Measurements from ENCODE around the gene TIFAB. TPM values are rescaled to one million over a fixed set of nuclear protein-coding genes. Genes with fewer than 3 reads are reported as not detected.

Gene TIFAB
- total RNA-seq, 1 experiment from 2014 or later: not detected

DNA sequence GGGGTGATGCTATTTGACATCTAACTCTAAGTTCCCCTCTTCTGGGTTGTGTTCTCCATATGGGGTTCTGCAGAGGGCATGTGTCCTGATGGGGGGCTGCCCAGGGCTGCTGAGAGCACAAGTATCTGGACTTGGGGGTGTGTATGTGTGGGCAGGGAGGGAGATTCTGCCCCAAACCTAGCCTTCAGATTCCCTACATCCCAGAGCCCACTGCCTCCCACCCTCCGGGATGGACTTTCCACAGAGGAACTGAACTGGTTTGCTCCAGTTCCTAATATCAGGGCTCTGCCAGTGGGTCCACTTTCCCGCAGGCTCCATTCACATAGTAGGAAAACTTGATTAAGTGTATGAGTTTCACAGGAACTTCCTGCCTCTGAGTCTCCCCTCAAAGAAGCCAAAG is 16.4 kb upstream of the TIFAB start:
- ChIA-PET RAD21 (ENCODE audit: low non-redundant PET in 1 of 2, low total read pairs in 2 of 2, uncharacterized antibody in 2 of 2, unreplicated experiment in 2 of 2) (no interaction called here), CTCF (interaction anchor here (0.8 to 14.2 kb wide), 4 partner anchors 12 to 98 kb away, joined by 3 to 476 read pairs (median 8); no protein-coding TSS in a partner anchor), POLR2A (no interaction called here)
- H3K79me2 ChIP-seq (ENCODE audit: insufficient read depth, low read length): no peaks in the 10 kb centered on the region
- no peak overlapping the region for H3K27ac ChIP-seq (ENCODE audit: low read depth, low read length)
- BruUV-seq (replicated peaks): no TSS peak
- H3K9me3 ChIP-seq (ENCODE audit: control insufficient read depth in 1 of 2, insufficient read depth in 1 of 2, low read depth in 1 of 2, low read length in 2 of 2): no peaks in the 10 kb centered on the region
- H3K9me2 ChIP-seq (ENCODE audit: insufficient read depth): no peaks in the 10 kb centered on the region
- DNase-seq (ENCODE audit: low read depth, low spot score) (no peak), ATAC-seq (no peak)
- intact Hi-C loops (cut with micrococcal nuclease): no loop called here
- TF ChIP-seq ZNF274 (IDR thresholded peaks at IDR 0.05; ENCODE audit: low read depth, low read length): no peak
- no peaks in the 10 kb centered on the region for H3K36me3 ChIP-seq (ENCODE audit: control insufficient read depth in 1 of 2, insufficient read depth in 2 of 2, low read length in 2 of 2)
- H3K4me2 ChIP-seq (ENCODE audit: low read length): no peak overlapping the region
- no peak overlapping the region for H3K4me3 ChIP-seq (replicated peaks in 1 of 2; ENCODE audit: low read depth in 1 of 2, low read length in 2 of 2)
- H4K20me1 ChIP-seq (ENCODE audit: insufficient read depth): no peaks in the 10 kb centered on the region
- no peak overlapping the region for H2AFZ ChIP-seq (ENCODE audit: low read depth, low read length, poor library complexity, severe bottlenecking)
- H3K27me3 ChIP-seq (ENCODE audit: insufficient read depth, low read length): no peaks in the 10 kb centered on the region
- H3K4me1 ChIP-seq (ENCODE audit: control insufficient read depth in 1 of 2, insufficient read depth in 2 of 2, low read length in 2 of 2): peaks cover 0 to 5% of the 10 kb centered on the region in 2 experiments; a peak in 1 of 4 replicates
- no peak overlapping the region for H3K9ac ChIP-seq (ENCODE audit: low read length)

DNA sequence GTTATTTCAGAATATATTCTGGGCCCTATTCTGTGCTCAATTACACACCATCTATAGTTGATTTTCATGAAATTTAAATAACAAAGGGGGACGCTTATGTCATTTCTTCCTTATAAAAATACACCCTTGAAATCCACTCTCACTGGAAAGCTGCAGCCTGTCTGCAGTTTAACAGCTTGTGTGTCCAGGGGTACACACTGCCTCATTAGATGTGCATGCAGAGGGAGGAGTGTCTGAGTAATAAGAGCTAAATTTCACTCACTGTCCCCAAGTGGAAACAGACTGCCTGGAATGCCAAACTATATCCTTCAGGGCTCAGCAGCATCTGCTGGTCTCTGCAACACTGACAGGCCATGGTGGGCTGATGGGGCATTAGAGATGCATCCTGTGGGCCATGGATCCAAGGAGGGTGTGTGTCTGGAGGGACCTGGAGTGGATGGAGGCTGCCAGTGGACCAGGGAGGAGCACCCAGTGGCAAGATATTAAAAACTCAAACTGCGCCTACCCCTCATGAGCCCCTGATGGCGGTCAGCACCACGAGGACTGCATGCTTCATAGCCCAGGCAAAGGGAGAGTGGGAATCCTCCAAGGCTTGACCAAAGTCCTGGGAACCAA is 15.8 kb upstream of the TIFAB start:
- no TSS peak for BruUV-seq (replicated peaks)
- no peaks in the 10 kb centered on the region for H3K79me2 ChIP-seq (ENCODE audit: insufficient read depth, low read length)
- TF ChIP-seq SIN3A (IDR thresholded peaks at IDR 0.05; ENCODE audit: low read depth): no peak
- no peak for TF ChIP-seq SRF (IDR thresholded peaks at IDR 0.05; ENCODE audit: low read depth)
- TF ChIP-seq, protein P1, sequence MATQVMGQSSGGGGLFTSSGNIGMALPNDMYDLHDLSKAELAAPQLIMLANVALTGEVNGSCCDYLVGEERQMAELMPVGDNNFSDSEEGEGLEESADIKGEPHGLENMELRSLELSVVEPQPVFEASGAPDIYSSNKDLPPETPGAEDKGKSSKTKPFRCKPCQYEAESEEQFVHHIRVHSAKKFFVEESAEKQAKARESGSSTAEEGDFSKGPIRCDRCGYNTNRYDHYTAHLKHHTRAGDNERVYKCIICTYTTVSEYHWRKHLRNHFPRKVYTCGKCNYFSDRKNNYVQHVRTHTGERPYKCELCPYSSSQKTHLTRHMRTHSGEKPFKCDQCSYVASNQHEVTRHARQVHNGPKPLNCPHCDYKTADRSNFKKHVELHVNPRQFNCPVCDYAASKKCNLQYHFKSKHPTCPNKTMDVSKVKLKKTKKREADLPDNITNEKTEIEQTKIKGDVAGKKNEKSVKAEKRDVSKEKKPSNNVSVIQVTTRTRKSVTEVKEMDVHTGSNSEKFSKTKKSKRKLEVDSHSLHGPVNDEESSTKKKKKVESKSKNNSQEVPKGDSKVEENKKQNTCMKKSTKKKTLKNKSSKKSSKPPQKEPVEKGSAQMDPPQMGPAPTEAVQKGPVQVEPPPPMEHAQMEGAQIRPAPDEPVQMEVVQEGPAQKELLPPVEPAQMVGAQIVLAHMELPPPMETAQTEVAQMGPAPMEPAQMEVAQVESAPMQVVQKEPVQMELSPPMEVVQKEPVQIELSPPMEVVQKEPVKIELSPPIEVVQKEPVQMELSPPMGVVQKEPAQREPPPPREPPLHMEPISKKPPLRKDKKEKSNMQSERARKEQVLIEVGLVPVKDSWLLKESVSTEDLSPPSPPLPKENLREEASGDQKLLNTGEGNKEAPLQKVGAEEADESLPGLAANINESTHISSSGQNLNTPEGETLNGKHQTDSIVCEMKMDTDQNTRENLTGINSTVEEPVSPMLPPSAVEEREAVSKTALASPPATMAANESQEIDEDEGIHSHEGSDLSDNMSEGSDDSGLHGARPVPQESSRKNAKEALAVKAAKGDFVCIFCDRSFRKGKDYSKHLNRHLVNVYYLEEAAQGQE (IDR thresholded peaks at IDR 0.05; ENCODE audit: low read depth): no peak
- TF ChIP-seq JUND (IDR thresholded peaks at IDR 0.05): no peak
- TF ChIP-seq, protein P2, sequence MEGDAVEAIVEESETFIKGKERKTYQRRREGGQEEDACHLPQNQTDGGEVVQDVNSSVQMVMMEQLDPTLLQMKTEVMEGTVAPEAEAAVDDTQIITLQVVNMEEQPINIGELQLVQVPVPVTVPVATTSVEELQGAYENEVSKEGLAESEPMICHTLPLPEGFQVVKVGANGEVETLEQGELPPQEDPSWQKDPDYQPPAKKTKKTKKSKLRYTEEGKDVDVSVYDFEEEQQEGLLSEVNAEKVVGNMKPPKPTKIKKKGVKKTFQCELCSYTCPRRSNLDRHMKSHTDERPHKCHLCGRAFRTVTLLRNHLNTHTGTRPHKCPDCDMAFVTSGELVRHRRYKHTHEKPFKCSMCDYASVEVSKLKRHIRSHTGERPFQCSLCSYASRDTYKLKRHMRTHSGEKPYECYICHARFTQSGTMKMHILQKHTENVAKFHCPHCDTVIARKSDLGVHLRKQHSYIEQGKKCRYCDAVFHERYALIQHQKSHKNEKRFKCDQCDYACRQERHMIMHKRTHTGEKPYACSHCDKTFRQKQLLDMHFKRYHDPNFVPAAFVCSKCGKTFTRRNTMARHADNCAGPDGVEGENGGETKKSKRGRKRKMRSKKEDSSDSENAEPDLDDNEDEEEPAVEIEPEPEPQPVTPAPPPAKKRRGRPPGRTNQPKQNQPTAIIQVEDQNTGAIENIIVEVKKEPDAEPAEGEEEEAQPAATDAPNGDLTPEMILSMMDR (IDR thresholded peaks at IDR 0.05 in 2 of 3, conservative IDR thresholded peaks at IDR 0.05 in 1 of 3; ENCODE audit: borderline replicate concordance in 1 of 3, insufficient read depth in 1 of 3, low read depth in 2 of 3, low read length in 2 of 3): no peak
- TF ChIP-seq SP1 (IDR thresholded peaks at IDR 0.05; ENCODE audit: low read depth): no peak
- no peak for TF ChIP-seq CBX3 (IDR thresholded peaks at IDR 0.05; ENCODE audit: low read depth)
- no peak for TF ChIP-seq FOSL1 (IDR thresholded peaks at IDR 0.05; ENCODE audit: low read depth)
- no peak for TF ChIP-seq ELF1 (IDR thresholded peaks at IDR 0.05; ENCODE audit: borderline replicate concordance, low read depth)
- TF ChIP-seq, protein P3, sequence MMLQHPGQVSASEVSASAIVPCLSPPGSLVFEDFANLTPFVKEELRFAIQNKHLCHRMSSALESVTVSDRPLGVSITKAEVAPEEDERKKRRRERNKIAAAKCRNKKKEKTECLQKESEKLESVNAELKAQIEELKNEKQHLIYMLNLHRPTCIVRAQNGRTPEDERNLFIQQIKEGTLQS (IDR thresholded peaks at IDR 0.05): no peak
- no peak for TF ChIP-seq POLR2AphosphoS5 (IDR thresholded peaks at IDR 0.05; ENCODE audit: low read depth, low read length)
- no peak for TF ChIP-seq ZNF274 (IDR thresholded peaks at IDR 0.05; ENCODE audit: low read depth, low read length)
- no peak for TF ChIP-seq YY1 (IDR thresholded peaks at IDR 0.05; ENCODE audit: extremely low read depth, insufficient replicate concordance, low read depth, low read length)
- TF ChIP-seq, protein P4, sequence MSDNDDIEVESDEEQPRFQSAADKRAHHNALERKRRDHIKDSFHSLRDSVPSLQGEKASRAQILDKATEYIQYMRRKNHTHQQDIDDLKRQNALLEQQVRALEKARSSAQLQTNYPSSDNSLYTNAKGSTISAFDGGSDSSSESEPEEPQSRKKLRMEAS (IDR thresholded peaks at IDR 0.05): no peak
- no peak for TF ChIP-seq POLR2A (IDR thresholded peaks at IDR 0.05; ENCODE audit: borderline replicate concordance, extremely low read depth, insufficient read depth, insufficient read length)
- H3K9ac ChIP-seq (ENCODE audit: low read length): no peak overlapping the region
- no peak overlapping the region for H3K27ac ChIP-seq (ENCODE audit: low read depth, low read length)
- DNase-seq (ENCODE audit: low read depth, low spot score) (no peak), ATAC-seq (no peak)
- H3K4me2 ChIP-seq (ENCODE audit: low read length): no peak overlapping the region
- no peaks in the 10 kb centered on the region for H3K36me3 ChIP-seq (ENCODE audit: control insufficient read depth in 1 of 2, insufficient read depth in 2 of 2, low read length in 2 of 2)
- intact Hi-C loops (cut with micrococcal nuclease): no loop called here
- H3K4me3 ChIP-seq (replicated peaks in 1 of 2; ENCODE audit: low read depth in 1 of 2, low read length in 2 of 2): no peak overlapping the region
- no peaks in the 10 kb centered on the region for H3K27me3 ChIP-seq (ENCODE audit: insufficient read depth, low read length)
- RAD21 ChIA-PET (ENCODE audit: low non-redundant PET in 1 of 2, low total read pairs in 2 of 2, uncharacterized antibody in 2 of 2, unreplicated experiment in 2 of 2): no interaction called here
- CTCF ChIA-PET: interaction anchor here (2.8 to 14.2 kb wide), 3 partner anchors 11 to 98 kb away, joined by 18 to 476 read pairs (median 74); no protein-coding TSS in a partner anchor
- no peaks in the 10 kb centered on the region for H3K9me3 ChIP-seq (ENCODE audit: control insufficient read depth in 1 of 2, insufficient read depth in 1 of 2, low read depth in 1 of 2, low read length in 2 of 2)
- no peaks in the 10 kb centered on the region for H3K9me2 ChIP-seq (ENCODE audit: insufficient read depth)
- H3K4me1 ChIP-seq (ENCODE audit: control insufficient read depth in 1 of 2, insufficient read depth in 2 of 2, low read length in 2 of 2): peaks cover 0 to 5% of the 10 kb centered on the region in 2 experiments; a peak in 1 of 4 replicates
- POLR2A ChIA-PET: no interaction called here
- no peak overlapping the region for H2AFZ ChIP-seq (ENCODE audit: low read depth, low read length, poor library complexity, severe bottlenecking)
- H4K20me1 ChIP-seq (ENCODE audit: insufficient read depth): no peaks in the 10 kb centered on the region

Data from HCT116 (cell line).